Activated CD8-positive, alpha-beta memory T cell treated with anti-CD3 and anti-CD28 coated beads for 24 hours (primary cell): ENCODE data around the gene GNAZ.

ENCODE experiments used
- DNase-seq: peaks from one replicate; pipeline ENCODE4 v3.0.0-alpha.2; 2020

GNAZ gene

GRCh38 chr22:23065495-23066122 is 4.7 kb upstream of the GNAZ start:
- DNase-seq = peak; percentile 46

- peak; percentile 51 for DNase-seq
Measured at GRCh38 chr22:23066200-23067022, 3.9 kb upstream of the GNAZ start.

- peak; percentile 50 for DNase-seq
Measured at GRCh38 chr22:23067023-23067650, 3.2 kb upstream of the GNAZ start.

- peak; percentile 51 for DNase-seq
Measured at GRCh38 chr22:23067691-23068090, 2.6 kb upstream of the GNAZ start.

- DNase-seq = peak; percentile 51
Measured at GRCh38 chr22:23068096-23068831, 2.1 kb upstream of the GNAZ start.

- no peak for DNase-seq
Measured at GRCh38 chr22:23068832-23069385, 1.4 kb upstream of the GNAZ start.

GRCh38 chr22:23069502-23070357 is 589 bp upstream of the GNAZ start:
- peak; percentile 95 for DNase-seq

- DNase-seq = no peak
Measured at GRCh38 chr22:23071230-23072076, 1.1 kb downstream of the GNAZ start.

GRCh38 chr22:23072077-23072910 is 2.0 kb downstream of the GNAZ start:
- DNase-seq = no peak

- DNase-seq = no peak
Measured at GRCh38 chr22:23072911-23073491, 2.7 kb downstream of the GNAZ start.

GRCh38 chr22:23073526-23074229 is 3.4 kb downstream of the GNAZ start:
- DNase-seq = no peak

GRCh38 chr22:23074451-23074850 is 4.1 kb downstream of the GNAZ start:
- no peak for DNase-seq

- DNase-seq = no peak
Measured at GRCh38 chr22:23075050-23075449, 4.7 kb downstream of the GNAZ start.

- DNase-seq = no peak
Measured at GRCh38 chr22:23075525-23076216, 5.4 kb downstream of the GNAZ start.

GRCh38 chr22:23076896-23077572 is 6.7 kb downstream of the GNAZ start:
- DNase-seq = no peak

GRCh38 chr22:23077627-23078461 is 7.5 kb downstream of the GNAZ start:
- no peak for DNase-seq

- DNase-seq = no peak
Measured at GRCh38 chr22:23078462-23078787, 8.1 kb downstream of the GNAZ start.
